Measurements from ENCODE around the gene HERPUD1.

The HERPUD1 gene

GRCh38 chr16:56910654-56911539, 21.0 kb upstream of the HERPUD1 start:
- no peak overlapping the region for H3K4me3 ChIP-seq
- no peak for DNase-seq (ENCODE audit: low spot score)
- no peak for TF ChIP-seq CTCF (IDR thresholded peaks at IDR 0.05)
- peak overlapping the region; percentile 7 to 71 for H3K27ac ChIP-seq

GRCh38 chr16:56911771-56912571, 20.0 kb upstream of the HERPUD1 start:
- no peak for DNase-seq (ENCODE audit: low spot score)
- no peak for TF ChIP-seq CTCF (IDR thresholded peaks at IDR 0.05)
- Histone ChIP-seq H3K4me3 (peak overlapping the region; percentile 18), H3K27ac (peak overlapping the region in 1 of 2 donors; percentile 71)

GRCh38 chr16:56912746-56913708, 18.9 kb upstream of the HERPUD1 start:
- H3K4me3 ChIP-seq, result no peak overlapping the region
- peak overlapping the region in 1 of 2 donors; percentile 71 for H3K27ac ChIP-seq
- DNase-seq (ENCODE audit: low spot score), result no peak
- no peak for TF ChIP-seq CTCF (IDR thresholded peaks at IDR 0.05)

- no peak for DNase-seq (ENCODE audit: low spot score)
- TF ChIP-seq CTCF (IDR thresholded peaks at IDR 0.05), result no peak
- H3K4me3 ChIP-seq, result no peak overlapping the region
- no peak overlapping the region for H3K27ac ChIP-seq
Measured at GRCh38 chr16:56914896-56915295, 17.0 kb upstream of the HERPUD1 start.

GRCh38 chr16:56915336-56916119, 16.4 kb upstream of the HERPUD1 start:
- TF ChIP-seq CTCF (IDR thresholded peaks at IDR 0.05), result no peak
- H3K27ac ChIP-seq, result peak overlapping the region in 1 of 2 donors; percentile 67
- no peak overlapping the region for H3K4me3 ChIP-seq
- no peak for DNase-seq (ENCODE audit: low spot score)

All from coronary artery (tissue), 2 donors.